Measurements from ENCODE around the gene DOP1A. TPM values are rescaled to one million over a fixed set of nuclear protein-coding genes. Genes with fewer than 3 reads are reported as not detected.

Gene DOP1A
- total and polyA plus RNA-seq, 2 of the 4 experiments (the other 2 are of a cell fraction): 6.0 to 32.4 TPM

DNA sequence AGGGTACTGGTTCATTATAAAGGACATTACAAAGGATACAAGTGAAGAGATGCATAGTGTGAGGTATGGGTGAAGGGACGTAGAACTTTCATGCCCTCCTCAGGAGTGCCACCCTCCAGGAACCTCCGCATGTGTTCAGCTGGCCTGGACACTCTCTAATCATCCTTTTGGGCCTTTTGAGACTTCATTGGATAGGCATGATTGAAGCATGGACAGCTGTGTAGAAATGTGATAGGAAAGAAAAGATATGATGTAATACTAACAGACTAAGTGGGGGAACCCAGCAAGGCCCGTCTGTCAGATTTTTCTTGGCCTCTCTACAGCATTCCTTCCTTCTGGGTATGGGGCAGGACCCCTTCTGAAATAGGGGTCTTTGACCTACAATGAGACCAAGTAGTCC lies 31.1 kb downstream of the DOP1A start:
- no peak for ATAC-seq (ENCODE audit: low read depth)
- H2BK120ac ChIP-seq (ENCODE audit: low read depth, low read length): no peak overlapping the region
- H3K27me3 ChIP-seq (ENCODE audit: control insufficient read depth, insufficient read depth, low read length): no peaks in the 10 kb centered on the region
- H3K4ac ChIP-seq (ENCODE audit: low read depth, low read length): no peak overlapping the region
- H3K4me3 ChIP-seq (ENCODE audit: insufficient read depth, low read depth, low read length): no peak overlapping the region
- no peak overlapping the region for H2BK20ac ChIP-seq (ENCODE audit: low read depth, low read length)
- no peak overlapping the region for H3K18ac ChIP-seq (ENCODE audit: low read depth, low read length)
- H3K4me1 ChIP-seq (ENCODE audit: control insufficient read depth, insufficient read depth, low read length): no peaks in the 10 kb centered on the region
- no TSS peak for BruUV-seq (replicated peaks)
- no peaks in the 10 kb centered on the region for H3K36me3 ChIP-seq (ENCODE audit: control insufficient read depth, insufficient read depth, low read length)
- ChIA-PET POLR2A (ENCODE audit: unreplicated experiment) (no interaction called here), CTCF (interaction anchor here (0.8 kb wide), 1 partner anchor 10 kb away, joined by 3 read pairs; no protein-coding TSS in a partner anchor)
- H3K23ac ChIP-seq (ENCODE audit: low read depth, low read length): no peak overlapping the region
- no peak overlapping the region for H3K9ac ChIP-seq (ENCODE audit: low read depth, low read length)
- H2BK5ac ChIP-seq (ENCODE audit: low read depth, low read length, poor library complexity, severe bottlenecking): no peak overlapping the region
- dilution Hi-C loops (cut with HindIII; ENCODE audit: low sequenced_read_pairs, unreplicated experiment): no loop called here
- H3K56ac ChIP-seq (ENCODE audit: extremely low read depth, insufficient read depth, low read length): no peak overlapping the region
- H3K14ac ChIP-seq (replicated peaks; ENCODE audit: low read depth, low read length): no peak overlapping the region
- TF ChIP-seq RFX5 (IDR thresholded peaks at IDR 0.05; ENCODE audit: low read depth, low read length): no peak
- no peak for TF ChIP-seq RAD21 (IDR thresholded peaks at IDR 0.05; ENCODE audit: low read length)
- TF ChIP-seq MAZ (IDR thresholded peaks at IDR 0.05; ENCODE audit: borderline replicate concordance, low read depth, low read length): no peak
- TF ChIP-seq, protein P1, sequence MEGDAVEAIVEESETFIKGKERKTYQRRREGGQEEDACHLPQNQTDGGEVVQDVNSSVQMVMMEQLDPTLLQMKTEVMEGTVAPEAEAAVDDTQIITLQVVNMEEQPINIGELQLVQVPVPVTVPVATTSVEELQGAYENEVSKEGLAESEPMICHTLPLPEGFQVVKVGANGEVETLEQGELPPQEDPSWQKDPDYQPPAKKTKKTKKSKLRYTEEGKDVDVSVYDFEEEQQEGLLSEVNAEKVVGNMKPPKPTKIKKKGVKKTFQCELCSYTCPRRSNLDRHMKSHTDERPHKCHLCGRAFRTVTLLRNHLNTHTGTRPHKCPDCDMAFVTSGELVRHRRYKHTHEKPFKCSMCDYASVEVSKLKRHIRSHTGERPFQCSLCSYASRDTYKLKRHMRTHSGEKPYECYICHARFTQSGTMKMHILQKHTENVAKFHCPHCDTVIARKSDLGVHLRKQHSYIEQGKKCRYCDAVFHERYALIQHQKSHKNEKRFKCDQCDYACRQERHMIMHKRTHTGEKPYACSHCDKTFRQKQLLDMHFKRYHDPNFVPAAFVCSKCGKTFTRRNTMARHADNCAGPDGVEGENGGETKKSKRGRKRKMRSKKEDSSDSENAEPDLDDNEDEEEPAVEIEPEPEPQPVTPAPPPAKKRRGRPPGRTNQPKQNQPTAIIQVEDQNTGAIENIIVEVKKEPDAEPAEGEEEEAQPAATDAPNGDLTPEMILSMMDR (conservative IDR thresholded peaks at IDR 0.05; ENCODE audit: low read depth, low read length): no peak
- no peak for TF ChIP-seq MAFK (IDR thresholded peaks at IDR 0.05; ENCODE audit: low read depth, low read length)
- no peak for TF ChIP-seq FOS (IDR thresholded peaks at IDR 0.05; ENCODE audit: low read depth, low read length)
- no peak for TF ChIP-seq POLR2A (IDR thresholded peaks at IDR 0.05; ENCODE audit: low read depth, low read length)
- TF ChIP-seq CHD1 (IDR thresholded peaks at IDR 0.05; ENCODE audit: low read depth, low read length): no peak
- TF ChIP-seq, protein P2, sequence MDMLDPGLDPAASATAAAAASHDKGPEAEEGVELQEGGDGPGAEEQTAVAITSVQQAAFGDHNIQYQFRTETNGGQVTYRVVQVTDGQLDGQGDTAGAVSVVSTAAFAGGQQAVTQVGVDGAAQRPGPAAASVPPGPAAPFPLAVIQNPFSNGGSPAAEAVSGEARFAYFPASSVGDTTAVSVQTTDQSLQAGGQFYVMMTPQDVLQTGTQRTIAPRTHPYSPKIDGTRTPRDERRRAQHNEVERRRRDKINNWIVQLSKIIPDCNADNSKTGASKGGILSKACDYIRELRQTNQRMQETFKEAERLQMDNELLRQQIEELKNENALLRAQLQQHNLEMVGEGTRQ (IDR thresholded peaks at IDR 0.05; ENCODE audit: low read depth, low read length): no peak
- no peak for TF ChIP-seq CEBPB (IDR thresholded peaks at IDR 0.05; ENCODE audit: low read depth, low read length)
- TF ChIP-seq MXI1 (IDR thresholded peaks at IDR 0.05; ENCODE audit: borderline replicate concordance, low read depth, low read length): no peak
- TF ChIP-seq BHLHE40 (IDR thresholded peaks at IDR 0.05; ENCODE audit: low read depth, low read length): no peak
- no peak for TF ChIP-seq RCOR1 (IDR thresholded peaks at IDR 0.05; ENCODE audit: insufficient replicate concordance, low read length)
- TF ChIP-seq, protein P3, sequence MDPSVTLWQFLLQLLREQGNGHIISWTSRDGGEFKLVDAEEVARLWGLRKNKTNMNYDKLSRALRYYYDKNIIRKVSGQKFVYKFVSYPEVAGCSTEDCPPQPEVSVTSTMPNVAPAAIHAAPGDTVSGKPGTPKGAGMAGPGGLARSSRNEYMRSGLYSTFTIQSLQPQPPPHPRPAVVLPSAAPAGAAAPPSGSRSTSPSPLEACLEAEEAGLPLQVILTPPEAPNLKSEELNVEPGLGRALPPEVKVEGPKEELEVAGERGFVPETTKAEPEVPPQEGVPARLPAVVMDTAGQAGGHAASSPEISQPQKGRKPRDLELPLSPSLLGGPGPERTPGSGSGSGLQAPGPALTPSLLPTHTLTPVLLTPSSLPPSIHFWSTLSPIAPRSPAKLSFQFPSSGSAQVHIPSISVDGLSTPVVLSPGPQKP (IDR thresholded peaks at IDR 0.05; ENCODE audit: borderline replicate concordance, low read depth, low read length): no peak
- no peak for TF ChIP-seq SMC3 (IDR thresholded peaks at IDR 0.05; ENCODE audit: low read depth, low read length)
- no peak for TF ChIP-seq NFE2L2 (IDR thresholded peaks at IDR 0.05; ENCODE audit: low read depth, low read length)
- no CpG with 5 or more reads among the region's 3 CpGs for WGBS, 2 experiments (ENCODE audit: extremely low coverage in 2 of 2, insufficient read length in 1 of 2)
- no peak overlapping the region for H2AK5ac ChIP-seq (ENCODE audit: low read depth, low read length)
- intact Hi-C loops (cut with micrococcal nuclease): no loop called here
- H3K4me2 ChIP-seq (ENCODE audit: low read depth, low read length): no peak overlapping the region
- no peak overlapping the region for H4K5ac ChIP-seq (ENCODE audit: low read depth, low read length)
- peaks cover 8 to 15% of the 10 kb centered on the region in 2 experiments; a peak in 3 of 4 replicates for H3K79me1 ChIP-seq (ENCODE audit: low read depth in 1 of 2, low read length in 2 of 2)
- H3K27ac ChIP-seq (ENCODE audit: insufficient read depth, low read length): no peak overlapping the region
- no peak overlapping the region for H4K91ac ChIP-seq (ENCODE audit: insufficient read depth, low read depth, low read length)
- no peak for DNase-seq
- H2AFZ ChIP-seq (replicated peaks; ENCODE audit: low read length, poor library complexity): no peak overlapping the region
- no peak overlapping the region for H4K8ac ChIP-seq (ENCODE audit: low read depth in 2 of 2, low read length in 2 of 2)
- no peaks in the 10 kb centered on the region for H3K9me3 ChIP-seq (ENCODE audit: control insufficient read depth, insufficient read depth, low read length)
- H4K20me1 ChIP-seq (ENCODE audit: insufficient read depth, low read length): no peaks in the 10 kb centered on the region
- no peak overlapping the region for H2BK15ac ChIP-seq (ENCODE audit: low read depth, low read length)
- no peaks in the 10 kb centered on the region for H3K9me1 ChIP-seq (ENCODE audit: insufficient read depth, low read length)
- H2AK9ac ChIP-seq (replicated peaks; ENCODE audit: low read depth, low read length, poor library complexity): no peak overlapping the region
- in situ Hi-C loops (cut with MboI; ENCODE audit: low sequenced_read_pairs): no loop called here

Measured in IMR-90 (cell line).